GM21367 (cell line): Measurements from ENCODE around the gene GPR153.
"Not testable (repeated sequence)": the region's sequence is repeated elsewhere in the genome, so short reads cannot be mapped to it uniquely, and the experiment has no call there.

Experiments
- ATAC-seq: cut with Tn5 transposase; IDR thresholded peaks from one replicate; pipeline ENCODE4 v1.9.1; 2021; ENCODE audit not compliant: unreplicated experiment

The GPR153 gene

DNA sequence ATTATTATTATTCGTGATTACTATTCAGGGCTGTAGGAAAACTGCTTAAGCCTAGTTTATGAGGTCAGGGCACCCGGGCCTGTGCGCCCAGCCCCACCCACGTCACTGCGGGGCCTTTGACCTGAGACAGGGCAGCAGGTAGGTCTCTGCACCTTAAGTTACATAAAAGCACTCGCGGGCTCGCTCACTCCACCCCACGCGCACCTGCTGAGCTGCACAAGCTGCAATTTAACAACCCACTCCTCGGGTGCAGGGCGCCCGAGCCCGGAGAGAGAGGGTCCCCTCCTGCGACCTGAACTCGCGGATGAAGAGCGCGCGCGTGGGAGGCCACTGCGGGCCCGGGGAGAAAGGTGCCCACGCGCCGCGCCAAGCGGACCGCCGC, 25.6 kb downstream of the GPR153 start:
- peak; percentile 27 for ATAC-seq

DNA sequence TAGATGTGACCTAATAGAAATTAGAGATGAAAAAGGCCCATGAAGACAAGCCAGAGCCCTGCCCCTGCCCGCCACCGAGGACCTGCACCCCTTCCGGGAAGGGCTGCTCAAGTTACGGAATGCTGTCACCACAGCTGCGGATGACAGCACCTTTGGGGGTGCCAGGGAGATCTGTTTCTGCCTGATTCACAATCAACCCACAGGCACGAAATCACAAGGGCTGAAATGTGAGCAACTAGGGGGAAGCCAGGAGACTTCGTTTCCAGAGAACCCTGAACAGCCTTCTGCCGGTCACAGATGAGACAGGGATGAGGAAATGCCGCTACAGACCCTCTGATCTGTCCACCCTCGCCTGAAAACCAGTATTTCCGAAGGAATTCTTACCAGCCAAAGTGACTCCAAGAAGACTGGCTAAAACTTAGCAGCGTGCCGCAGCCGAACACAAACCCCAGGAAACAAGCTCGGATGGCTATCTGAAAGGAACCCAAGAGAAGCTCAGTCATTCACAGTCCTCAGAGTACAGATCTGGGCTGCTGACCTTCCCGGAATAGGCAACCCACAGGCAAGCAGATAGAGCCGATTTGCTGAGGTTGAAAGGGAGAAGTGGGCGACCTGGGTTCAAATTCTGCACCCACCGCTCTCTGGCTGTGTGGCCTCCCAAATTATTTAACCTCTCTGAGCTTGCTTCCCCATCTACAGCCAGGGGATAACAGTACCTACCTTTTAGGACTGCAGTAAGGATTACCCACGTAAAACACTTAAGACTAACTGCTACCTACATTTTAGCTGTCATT, 26.2 kb downstream of the GPR153 start:
- ATAC-seq = no peak

DNA sequence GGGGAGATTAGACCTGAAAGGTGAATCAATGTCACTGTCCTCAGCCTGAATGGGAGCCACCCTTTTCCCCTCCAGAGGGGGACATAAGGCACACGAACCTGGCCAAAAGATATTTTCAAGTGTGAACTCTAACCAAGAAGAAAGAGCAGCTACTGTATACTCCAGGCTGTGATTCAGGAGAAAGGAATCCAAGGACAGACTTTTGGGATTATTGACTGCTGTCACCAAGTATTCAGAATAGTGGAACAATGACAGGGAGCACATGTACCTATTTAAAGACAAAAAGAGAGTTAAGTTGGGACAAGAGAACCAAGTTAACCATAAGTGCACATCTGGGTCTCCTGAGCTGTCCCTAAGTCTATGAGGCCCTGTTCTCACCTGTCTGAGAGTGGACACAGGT, 27.5 kb downstream of the GPR153 start:
- no peak for ATAC-seq

DNA sequence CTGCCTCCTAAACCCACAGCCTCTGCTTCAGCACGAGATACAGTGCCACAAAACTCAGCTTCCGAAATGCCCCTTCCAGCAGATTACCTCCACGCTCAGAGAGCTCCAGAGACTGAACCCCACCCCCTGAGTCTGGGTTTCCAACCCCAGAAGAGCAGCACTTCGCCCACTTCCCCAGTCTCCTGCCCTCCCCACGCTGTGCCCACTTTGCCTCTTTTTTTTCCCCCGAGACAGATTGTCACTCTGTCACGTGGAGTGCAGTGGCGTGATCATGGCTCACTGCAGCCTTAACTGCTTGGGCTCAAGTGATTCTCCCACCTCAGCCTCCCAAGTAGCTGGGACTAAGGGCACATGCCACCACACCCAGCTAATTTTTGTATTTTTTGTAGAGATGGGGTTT, 35.2 kb downstream of the GPR153 start:
- ATAC-seq = no peak

DNA sequence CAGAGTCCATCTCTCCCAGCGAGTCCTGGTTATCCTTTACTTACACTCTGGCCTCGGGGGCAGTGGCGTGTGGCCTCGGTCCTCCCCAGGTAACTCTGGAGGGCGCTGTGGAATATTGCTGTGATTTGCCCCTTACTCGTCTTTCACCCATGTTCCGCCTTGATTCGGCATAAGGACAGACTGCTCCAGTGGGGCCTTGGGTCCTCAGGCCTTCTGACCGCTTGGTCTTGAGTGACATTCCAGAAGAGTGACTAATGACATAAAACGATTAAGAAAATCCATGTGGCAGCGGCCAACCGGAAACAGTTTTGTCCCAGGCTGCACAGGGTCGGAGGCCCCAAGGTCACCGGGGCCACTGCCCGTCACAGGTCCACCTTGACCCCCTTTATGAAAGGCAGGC, 36.2 kb downstream of the GPR153 start:
- ATAC-seq = no peak

DNA sequence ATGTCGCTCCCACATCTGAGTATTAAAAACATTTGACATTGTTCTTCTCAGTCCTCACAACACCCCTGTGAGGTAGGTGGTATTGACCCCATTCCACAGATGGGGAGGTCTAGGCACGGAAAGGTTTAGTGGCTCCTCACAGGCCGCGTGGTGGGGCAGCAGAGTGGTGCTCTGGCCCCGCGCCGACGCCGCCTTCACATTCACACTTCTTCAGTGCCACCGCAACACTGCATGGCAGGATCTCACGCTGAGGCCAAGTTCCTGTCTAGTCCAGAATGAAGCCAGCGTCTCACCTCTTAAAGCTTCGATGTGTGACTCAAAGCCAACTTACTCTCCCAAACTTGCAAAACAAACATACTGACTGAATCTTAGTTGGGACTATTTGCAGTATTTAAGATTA, 37.3 kb downstream of the GPR153 start:
- no peak for ATAC-seq

DNA sequence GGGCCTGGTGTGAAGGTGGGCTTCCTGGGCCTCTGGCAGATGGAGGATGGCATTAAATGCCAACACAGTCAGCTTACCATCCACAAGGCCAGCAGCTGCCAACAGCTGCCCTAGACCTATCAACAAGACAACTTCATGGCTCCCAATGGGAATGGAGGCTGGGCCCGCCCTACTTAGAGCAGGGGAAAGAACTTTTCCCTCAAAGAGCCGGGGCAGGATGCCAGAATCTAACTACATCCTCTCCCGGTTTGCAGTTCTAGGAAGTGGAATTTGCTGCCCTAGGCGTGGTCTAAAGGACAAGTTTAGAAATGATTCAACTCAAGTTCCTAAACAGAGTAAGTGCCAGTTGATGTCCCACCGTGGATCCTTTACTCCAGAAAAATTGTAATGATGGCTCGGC, 38.3 kb downstream of the GPR153 start:
- no peak for ATAC-seq

DNA sequence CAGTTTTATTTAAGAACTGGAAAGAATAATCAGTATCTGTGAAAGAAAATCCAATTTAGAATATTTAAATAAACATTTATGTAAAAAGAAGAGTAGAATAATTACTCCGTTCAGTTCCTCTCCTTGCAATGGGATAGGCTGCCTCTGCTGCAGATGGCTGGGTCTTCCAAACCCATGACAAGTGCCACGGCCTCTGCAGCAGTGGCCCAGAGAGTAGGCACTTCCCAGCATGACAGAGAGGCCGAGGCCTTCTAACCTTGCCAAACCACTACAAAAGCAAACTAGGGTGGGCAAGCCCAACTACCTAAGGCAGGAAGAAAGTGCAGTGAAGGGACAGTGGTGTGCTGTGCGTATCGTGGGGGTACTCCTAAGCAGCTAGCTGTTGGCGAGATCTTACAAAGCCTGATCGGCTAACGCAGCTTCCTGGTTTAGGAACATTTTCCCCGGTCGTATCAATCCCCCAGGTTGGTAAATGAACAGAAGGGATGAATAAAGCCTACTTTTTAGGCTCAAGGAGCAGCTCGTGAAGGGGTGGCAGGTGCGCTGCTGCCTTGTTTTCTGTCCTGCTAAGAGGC, 39.6 kb downstream of the GPR153 start:
- no peak for ATAC-seq

DNA sequence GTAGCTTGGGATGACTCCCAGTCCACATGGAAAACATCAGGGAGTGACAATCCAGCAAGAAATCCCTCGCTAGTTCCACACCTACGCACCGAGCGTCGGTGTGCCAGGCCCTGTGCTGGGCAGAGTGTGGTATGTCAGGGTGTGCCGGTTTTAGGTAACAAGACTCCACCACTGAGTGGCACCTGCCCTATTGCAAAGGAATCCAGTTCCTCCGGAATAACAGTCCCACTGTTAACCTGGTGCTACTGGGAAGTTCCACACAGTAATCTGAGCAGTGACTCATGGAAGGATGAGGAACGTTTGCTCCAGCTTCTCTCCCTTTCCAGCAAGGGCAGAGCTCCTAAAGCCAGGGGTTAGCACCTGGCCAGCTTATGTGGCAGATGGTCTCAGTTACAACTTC, 40.7 kb downstream of the GPR153 start:
- ATAC-seq = no peak

DNA sequence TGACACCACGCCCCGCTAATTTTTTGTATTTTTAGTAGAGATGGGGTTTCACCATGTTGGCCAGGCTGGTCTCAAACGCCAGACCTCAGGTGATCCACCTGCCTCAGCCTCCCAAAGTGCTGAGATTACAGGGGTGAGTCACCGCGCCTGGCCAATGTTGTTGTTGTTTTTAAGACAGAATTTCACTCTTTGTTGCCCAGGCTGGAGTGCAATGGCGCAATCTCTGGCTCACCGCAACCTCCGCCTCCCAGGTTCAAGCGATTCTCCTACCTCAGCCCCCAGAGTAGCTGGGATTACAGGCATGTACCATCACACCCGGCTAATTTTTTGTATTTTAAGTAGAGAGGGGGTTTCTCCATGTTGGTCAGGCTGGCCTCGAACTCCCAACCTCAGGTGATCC, 41.3 kb downstream of the GPR153 start:
- not testable (repeated sequence) for ATAC-seq

DNA sequence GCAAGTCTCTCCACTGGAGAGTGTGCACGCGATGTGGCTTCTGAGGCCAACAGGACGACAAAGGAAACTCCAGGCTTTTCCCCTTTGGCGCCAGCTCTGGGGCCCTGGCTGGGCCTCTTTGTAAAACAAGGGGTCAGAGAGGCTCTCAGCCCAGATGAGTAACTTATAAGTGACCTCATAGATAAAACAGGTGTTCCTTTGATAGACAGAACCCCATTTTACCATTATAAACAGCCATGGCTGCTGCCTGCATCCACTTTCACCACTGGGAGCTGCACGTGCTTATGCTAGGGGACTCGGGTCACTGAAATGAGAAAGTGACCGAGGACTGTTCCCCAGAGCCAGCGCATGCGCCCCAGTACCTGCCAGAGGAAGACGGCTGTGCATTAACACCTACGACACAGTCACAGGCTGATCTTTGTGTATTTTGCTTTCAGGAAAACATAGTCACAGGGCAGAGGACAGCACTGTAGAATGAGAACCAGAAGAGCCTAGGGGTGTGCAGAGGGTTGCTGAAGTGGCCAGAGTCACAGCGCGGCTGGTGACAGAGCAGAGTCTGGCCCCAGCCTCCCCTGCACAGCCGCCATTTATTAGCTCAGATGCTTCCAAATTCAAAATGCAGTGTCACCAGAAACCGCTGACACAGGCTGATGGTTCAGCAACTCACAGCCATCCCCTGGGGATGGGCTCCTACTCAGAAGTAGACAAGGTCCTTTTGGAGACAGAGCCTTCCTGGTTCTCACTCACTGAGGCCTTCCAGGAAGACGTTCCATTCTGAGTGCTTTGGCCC, 42.3 kb downstream of the GPR153 start:
- no peak for ATAC-seq

DNA sequence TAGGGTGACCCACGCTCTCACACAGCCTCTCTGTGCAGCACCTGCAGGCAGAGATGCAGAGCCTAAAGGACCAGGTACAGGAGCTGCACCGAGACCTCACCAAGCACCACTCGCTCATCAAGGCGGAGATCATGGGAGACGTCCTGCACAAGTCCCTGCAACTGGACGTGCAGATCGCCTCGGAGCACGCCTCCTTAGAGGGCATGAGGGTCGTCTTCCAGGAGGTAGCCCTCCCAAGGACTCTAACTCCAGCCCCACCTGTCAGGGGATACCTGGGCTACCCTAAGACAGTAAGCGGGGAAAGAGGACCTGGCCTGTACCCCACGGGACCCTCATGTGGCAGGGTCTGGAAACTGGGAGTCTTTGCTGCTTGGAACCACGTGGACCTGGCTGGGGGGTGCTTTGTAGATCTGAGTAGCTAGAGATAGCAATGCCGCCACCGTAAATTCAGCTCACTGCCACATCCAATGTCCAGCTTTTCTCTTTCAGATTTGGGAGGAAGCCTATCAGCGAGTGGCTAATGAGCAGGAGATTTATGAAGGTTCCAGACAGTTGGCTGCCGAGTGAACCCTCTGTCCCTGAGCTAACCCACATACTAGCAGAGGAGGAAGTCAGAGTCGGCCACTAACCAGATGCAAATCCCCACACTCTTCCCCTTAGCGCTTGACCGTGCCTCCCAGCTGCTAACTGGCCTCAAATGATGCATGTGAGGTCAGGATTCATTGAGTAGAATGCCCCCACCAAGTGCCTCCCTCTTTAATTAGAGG, 48.5 kb downstream of the GPR153 start:
- no peak for ATAC-seq

DNA sequence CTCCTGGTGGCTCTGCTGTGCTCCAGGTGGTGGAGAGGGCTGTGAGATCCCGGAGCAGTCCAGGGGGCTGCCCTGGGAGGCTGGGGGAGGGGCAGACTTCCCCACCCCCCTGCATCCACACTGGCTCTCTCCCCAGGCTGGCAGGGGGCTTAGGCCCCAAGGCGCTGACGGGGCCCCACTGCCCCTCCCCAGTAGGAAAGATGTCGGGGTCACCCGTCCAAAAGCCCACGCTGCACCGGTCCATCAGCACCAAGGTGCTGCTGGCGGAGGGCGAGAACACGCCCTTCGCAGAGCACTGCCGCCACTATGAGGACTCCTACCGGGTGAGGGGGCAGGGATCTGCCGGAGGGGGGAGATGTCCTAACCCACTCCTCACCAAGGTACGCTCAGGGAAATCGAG, 49.2 kb downstream of the GPR153 start:
- ATAC-seq = no peak

DNA sequence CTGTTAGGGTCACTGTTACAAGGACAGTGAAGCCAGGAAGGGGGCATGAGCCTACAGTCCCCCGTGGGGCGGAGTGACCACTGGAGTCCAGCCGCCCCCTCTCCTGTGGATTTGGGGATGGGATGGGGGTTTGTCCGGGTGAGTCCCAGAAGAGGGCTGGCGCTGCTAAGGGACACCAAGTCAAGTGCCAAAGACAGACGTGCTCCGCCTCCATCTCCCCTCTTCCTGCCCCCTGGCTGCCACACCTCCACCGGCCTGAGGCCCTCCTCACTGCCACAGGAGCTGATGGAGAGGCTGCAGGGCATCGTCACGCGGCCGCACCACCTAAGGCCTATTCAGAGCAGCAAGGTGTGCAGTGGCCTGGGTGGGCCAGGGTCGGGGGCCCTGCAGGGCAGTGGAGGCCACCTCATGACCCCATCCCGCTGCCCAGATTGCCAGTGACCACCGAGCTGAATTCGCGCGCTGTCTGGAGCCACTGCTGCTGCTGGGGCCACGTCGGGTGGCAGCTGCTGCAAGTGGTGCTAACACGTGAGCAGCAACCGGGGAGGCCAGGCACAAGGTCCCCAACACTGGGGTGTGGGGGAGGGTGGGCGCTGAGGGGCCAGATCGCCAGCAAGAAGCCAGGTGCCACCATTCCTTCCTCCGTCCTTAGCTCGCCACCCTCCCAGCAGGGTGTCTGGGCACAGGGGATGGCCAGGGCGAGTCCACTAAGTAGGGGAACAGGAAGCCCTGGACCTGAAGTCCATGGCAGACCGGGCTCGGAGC, 50.1 kb downstream of the GPR153 start:
- ATAC-seq = no peak

DNA sequence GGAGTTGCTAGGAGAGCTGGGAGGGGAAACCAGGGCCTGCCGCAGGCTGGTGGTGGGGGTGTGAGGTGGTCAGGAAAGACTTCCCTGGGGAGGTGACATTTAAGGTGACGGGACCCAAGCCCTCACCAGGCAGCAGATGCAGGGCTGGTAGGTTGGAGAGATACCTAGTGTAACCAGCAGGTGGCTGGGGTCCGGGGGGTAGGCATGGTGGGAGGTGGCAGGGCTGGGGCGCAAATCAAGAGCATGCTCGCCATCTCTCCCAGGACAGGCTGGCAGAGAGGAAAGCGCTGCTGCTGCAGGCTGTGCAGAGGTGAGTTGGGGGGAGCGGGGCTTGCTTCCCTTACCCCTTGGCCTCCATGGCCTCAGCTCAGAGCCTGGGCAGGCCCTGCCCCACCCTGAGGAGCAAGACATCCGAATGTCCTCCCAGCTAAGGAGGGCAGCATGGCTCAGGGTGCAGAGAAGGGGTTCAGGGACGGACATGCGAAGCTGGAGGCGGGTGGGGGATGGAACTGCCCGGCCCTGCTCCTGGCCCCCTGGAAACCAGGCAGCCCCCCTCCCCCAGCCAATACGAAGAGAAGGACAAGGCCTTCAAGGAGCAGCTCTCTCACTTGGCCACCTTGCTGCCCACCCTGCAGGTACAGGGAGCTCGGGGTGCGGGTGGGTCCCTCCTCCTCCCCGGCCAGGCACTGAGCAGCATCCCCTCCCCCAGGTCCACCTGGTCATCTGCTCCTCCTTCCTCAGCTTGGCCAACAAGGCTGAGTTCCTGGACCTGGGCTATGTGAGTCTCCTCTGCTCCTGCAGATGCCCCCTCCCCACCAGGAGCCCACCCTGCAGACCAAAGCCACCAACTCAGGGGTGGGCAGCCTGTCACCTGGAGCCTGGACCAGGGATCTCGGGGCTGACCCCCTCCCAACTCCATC, 51.0 kb downstream of the GPR153 start:
- no peak for ATAC-seq

DNA sequence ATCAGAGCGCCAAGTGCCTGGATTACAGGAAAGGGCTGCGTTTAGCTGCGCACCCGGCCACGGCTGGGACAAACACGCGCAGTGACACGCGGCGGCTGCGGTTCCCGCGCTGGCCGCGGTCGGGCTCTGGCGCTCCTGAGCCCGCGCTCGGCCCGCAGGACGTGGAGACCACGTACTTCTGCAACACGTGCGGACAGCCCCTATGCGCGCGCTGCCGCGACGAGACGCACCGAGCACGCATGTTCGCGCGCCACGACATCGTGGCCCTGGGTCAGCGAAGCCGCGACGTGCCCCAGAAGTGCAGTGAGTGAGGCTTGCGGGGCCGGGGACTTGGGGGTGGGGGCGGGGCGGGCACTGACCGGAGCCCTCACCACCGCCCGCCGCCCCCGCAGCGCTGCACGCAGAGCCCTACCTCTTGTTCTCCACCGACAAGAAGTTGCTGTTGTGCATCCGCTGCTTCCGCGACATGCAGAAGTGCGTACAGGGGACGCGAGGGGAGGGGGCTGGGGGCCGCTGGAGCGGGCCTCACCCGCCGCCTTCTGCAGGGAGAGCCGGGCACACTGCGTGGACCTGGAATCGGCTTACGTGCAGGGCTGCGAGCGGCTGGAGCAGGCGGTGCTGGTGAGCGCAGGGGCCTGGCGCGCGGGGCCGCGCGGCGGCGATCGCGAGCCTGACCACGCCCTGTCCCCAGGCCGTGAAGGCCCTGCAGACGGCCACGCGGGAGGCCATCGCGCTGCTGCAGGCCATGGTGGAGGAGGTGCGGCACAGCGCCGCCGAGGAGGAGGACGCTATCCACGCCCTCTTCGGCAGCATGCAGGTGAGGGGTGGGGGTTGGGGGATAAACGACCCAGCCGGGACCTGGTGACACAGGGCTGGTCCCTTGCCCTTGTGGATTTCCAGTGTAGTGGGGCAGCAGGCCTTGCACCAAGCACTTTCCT, 51.9 kb downstream of the GPR153 start:
- ATAC-seq = no peak

DNA sequence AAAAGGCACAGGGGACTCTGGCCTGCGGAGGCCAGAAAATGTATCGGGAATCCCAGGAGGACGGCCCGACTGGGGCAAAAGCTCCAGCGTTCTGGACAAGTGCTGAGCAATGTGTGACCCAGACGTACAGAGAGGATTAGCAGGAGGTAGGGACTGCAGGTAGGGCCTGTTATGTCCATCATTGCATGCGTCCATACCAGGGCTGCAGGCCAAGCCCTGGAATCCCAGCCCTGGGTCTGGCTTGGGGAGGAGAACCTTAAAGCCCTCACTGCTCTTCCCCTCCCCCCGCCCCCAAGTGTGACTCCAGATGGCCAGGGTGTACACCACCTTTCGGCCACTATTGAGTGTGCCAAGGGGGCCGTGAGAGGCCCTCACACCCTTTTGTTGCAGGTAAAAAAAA, 53.0 kb downstream of the GPR153 start:
- no peak for ATAC-seq

DNA sequence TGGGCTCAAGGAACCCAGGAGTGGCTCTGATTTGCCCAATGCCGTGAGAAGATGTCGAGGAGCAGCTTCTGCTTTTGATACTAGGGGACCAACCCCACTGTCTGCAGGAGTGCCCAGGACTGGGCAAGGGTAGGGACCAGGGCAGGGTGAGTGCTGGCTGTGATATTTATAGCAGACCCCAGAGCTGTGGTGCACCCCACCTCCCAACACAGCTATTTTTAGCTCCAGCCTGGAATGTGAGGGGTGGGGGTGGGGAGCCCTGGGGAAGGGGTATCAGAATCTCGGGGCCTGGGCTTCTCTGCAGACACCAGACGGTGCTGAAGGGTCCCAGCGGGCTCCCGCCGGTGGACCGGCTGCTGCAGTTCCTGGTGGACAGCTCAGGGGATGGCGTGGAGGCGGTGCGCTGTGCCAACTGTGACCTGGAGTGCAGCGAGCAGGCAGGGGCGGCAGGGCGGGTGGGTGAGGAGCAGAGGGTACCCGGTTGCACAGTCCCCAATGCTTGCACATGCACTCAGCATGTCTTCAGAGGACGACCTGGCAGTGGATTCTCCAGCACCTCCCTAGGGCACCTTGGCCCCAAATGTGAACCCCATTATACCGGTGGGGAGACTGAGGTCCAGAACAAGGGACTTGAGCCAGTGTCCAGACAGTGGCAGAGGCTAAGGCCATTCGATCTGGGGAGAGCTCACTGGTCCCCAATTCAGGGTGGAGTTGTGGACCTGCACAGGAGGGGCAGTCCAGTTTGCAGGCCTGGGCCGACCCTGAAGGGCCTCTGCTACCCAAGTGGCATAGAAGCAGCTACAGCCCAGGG, 53.6 kb downstream of the GPR153 start:
- no peak for ATAC-seq
